HL-60 (cell line): Measurements from ENCODE around the gene GDF15.

Experiments
- GABPA ChIP-seq: IDR thresholded peaks from 2 replicates; pipeline ENCODE4 v1.6.1; 2012; ENCODE audit warnings: low read depth
- POLR2AphosphoS5 ChIP-seq: IDR thresholded peaks from 2 replicates; pipeline ENCODE4 v1.6.1; 2012; ENCODE audit warnings: low read depth
- SPI1 ChIP-seq: IDR thresholded peaks from 2 replicates; pipeline ENCODE4 v1.6.1; 2012; ENCODE audit warnings: low read depth, mild to moderate bottlenecking, borderline replicate concordance
- TF ChIP-seq, protein P1 (sequence below): IDR thresholded peaks from one replicate; pipeline ENCODE4 v1.5.1; 2011; ENCODE audit warnings: low read length, control low read depth, inconsistent platforms; ENCODE audit not compliant: insufficient read depth
- TF ChIP-seq, protein P2 (sequence below): IDR thresholded peaks from 2 replicates; pipeline ENCODE4 v1.6.1; 2012; ENCODE audit warnings: low read depth; ENCODE audit not compliant: insufficient replicate concordance

DNA sequence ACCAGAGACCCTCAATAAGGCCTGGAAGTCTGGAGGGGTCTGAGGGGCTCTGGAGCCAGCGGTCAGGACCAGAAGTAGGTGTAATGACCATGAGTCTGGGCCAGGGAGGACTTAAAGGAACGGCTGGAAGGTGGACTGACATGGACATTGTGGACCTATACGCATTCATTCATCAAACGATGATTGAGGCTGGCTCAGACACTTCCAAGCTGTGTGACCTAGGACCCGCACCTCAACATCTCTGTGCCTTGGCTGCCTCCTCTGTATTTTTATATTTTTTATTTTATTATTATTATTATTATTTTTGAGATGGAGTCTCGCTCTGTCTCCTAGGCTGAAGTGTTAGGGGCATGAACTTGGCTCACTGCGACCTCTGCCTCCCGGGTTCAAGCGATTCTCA lies 20.8 kb downstream of the GDF15 start:
- TF ChIP-seq, protein P1, sequence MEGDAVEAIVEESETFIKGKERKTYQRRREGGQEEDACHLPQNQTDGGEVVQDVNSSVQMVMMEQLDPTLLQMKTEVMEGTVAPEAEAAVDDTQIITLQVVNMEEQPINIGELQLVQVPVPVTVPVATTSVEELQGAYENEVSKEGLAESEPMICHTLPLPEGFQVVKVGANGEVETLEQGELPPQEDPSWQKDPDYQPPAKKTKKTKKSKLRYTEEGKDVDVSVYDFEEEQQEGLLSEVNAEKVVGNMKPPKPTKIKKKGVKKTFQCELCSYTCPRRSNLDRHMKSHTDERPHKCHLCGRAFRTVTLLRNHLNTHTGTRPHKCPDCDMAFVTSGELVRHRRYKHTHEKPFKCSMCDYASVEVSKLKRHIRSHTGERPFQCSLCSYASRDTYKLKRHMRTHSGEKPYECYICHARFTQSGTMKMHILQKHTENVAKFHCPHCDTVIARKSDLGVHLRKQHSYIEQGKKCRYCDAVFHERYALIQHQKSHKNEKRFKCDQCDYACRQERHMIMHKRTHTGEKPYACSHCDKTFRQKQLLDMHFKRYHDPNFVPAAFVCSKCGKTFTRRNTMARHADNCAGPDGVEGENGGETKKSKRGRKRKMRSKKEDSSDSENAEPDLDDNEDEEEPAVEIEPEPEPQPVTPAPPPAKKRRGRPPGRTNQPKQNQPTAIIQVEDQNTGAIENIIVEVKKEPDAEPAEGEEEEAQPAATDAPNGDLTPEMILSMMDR = no peak
- TF ChIP-seq, protein P2, sequence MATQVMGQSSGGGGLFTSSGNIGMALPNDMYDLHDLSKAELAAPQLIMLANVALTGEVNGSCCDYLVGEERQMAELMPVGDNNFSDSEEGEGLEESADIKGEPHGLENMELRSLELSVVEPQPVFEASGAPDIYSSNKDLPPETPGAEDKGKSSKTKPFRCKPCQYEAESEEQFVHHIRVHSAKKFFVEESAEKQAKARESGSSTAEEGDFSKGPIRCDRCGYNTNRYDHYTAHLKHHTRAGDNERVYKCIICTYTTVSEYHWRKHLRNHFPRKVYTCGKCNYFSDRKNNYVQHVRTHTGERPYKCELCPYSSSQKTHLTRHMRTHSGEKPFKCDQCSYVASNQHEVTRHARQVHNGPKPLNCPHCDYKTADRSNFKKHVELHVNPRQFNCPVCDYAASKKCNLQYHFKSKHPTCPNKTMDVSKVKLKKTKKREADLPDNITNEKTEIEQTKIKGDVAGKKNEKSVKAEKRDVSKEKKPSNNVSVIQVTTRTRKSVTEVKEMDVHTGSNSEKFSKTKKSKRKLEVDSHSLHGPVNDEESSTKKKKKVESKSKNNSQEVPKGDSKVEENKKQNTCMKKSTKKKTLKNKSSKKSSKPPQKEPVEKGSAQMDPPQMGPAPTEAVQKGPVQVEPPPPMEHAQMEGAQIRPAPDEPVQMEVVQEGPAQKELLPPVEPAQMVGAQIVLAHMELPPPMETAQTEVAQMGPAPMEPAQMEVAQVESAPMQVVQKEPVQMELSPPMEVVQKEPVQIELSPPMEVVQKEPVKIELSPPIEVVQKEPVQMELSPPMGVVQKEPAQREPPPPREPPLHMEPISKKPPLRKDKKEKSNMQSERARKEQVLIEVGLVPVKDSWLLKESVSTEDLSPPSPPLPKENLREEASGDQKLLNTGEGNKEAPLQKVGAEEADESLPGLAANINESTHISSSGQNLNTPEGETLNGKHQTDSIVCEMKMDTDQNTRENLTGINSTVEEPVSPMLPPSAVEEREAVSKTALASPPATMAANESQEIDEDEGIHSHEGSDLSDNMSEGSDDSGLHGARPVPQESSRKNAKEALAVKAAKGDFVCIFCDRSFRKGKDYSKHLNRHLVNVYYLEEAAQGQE = no peak
- TF ChIP-seq POLR2AphosphoS5 (no peak), GABPA (no peak), SPI1 (no peak)
